OCI-LY7 (cell line): ENCODE data around the gene RBMS1.

ENCODE experiments used
- EZH2phosphoT487 ChIP-seq: fragments of 200-600 bp; sonication (generic); IDR thresholded peaks from 2 replicates; pipeline ENCODE4 v1.6.1; 2018; ENCODE audit warnings: low read depth, borderline replicate concordance, mild to moderate bottlenecking, mixed run types, antibody characterized with exemption, low read length, moderate library complexity, mixed read lengths
- TF ChIP-seq, protein P1 (sequence below): fragments of 200-600 bp; sonication (generic); conservative IDR thresholded peaks from 2 replicates; pipeline ENCODE4 v1.5.1; 2014; ENCODE audit warnings: mild to moderate bottlenecking, antibody characterized with exemption, low read length, moderate library complexity, mixed read lengths

DNA sequence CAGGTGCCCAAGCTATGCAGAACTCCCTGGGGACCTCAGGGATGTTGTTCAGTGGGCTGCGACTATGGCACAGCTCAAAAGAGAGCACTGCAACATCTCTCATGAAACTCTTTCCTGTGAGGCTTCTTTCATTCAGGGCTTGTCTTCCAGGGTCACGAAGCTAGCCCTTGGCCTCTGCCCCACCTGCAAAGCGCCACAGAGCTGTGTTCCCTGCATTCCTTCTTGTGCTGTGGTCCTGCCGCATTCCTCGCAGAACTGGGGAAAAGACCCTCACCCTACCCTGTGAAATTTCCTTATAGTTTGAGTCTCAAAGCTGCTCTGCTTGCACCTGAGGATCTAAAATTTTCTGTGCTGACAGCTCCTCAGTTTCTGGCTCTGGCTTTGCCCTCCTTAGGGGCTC lies 267.2 kb downstream of the RBMS1 start:
- TF ChIP-seq, protein P1, sequence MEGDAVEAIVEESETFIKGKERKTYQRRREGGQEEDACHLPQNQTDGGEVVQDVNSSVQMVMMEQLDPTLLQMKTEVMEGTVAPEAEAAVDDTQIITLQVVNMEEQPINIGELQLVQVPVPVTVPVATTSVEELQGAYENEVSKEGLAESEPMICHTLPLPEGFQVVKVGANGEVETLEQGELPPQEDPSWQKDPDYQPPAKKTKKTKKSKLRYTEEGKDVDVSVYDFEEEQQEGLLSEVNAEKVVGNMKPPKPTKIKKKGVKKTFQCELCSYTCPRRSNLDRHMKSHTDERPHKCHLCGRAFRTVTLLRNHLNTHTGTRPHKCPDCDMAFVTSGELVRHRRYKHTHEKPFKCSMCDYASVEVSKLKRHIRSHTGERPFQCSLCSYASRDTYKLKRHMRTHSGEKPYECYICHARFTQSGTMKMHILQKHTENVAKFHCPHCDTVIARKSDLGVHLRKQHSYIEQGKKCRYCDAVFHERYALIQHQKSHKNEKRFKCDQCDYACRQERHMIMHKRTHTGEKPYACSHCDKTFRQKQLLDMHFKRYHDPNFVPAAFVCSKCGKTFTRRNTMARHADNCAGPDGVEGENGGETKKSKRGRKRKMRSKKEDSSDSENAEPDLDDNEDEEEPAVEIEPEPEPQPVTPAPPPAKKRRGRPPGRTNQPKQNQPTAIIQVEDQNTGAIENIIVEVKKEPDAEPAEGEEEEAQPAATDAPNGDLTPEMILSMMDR = no peak
- TF ChIP-seq EZH2phosphoT487 = no peak
